Stimulated activated CD4-positive, alpha-beta T cell treated with anti-CD3 and anti-CD28 coated beads, Interleukin-1b, Interleukin-23, amount 100 ng/mL, for 24 hours (primary cell): ENCODE results near the gene ZFP1.
"Not testable (repeated sequence)": the region's sequence is repeated elsewhere in the genome, so short reads cannot be mapped to it uniquely, and the experiment has no call there.

Source experiments
- DNase-seq, 4 experiments: peaks; one replicate each; pipeline ENCODE4 v3.0.0-alpha.2; 2020; ENCODE audit warnings: low read depth in 4 of 4, low spot score in 1 of 4

The ZFP1 gene

GRCh38 chr16:75203096-75203495 is 54.8 kb downstream of the ZFP1 start:
- no peak for DNase-seq

GRCh38 chr16:75203667-75204409 is 55.5 kb downstream of the ZFP1 start:
- DNase-seq = no peak

- no peak for DNase-seq
Observed at GRCh38 chr16:75204410-75204758, 56.1 kb downstream of the ZFP1 start.

- not testable (repeated sequence) for DNase-seq
Observed at GRCh38 chr16:75204905-75205304, 56.6 kb downstream of the ZFP1 start.

GRCh38 chr16:75205438-75205837 is 57.1 kb downstream of the ZFP1 start:
- not testable (repeated sequence) for DNase-seq

GRCh38 chr16:75205961-75206748 is 57.8 kb downstream of the ZFP1 start:
- not testable (repeated sequence) for DNase-seq

- DNase-seq = no peak
Observed at GRCh38 chr16:75206749-75207451, 58.6 kb downstream of the ZFP1 start, which contains the start of gene CTRB2. CTRB2 (minus strand) TSS chr16:75207161; CDS start chr16:75207141, 20 bp downstream.

GRCh38 chr16:75207831-75208230 is 59.5 kb downstream of the ZFP1 start:
- DNase-seq = no peak

- no peak for DNase-seq
Observed at GRCh38 chr16:75208242-75208825, 60.0 kb downstream of the ZFP1 start.

GRCh38 chr16:75208861-75209505 is 60.7 kb downstream of the ZFP1 start:
- no peak for DNase-seq

GRCh38 chr16:75209514-75209913 is 61.2 kb downstream of the ZFP1 start:
- DNase-seq = not testable (repeated sequence)

GRCh38 chr16:75209944-75210343 is 61.6 kb downstream of the ZFP1 start:
- no peak for DNase-seq

- not testable (repeated sequence) for DNase-seq
Observed at GRCh38 chr16:75211286-75211685, 63.0 kb downstream of the ZFP1 start.

GRCh38 chr16:75216127-75216526 is 67.8 kb downstream of the ZFP1 start:
- no peak for DNase-seq

- no peak for DNase-seq
Observed at GRCh38 chr16:75216576-75216975, 68.3 kb downstream of the ZFP1 start.

- DNase-seq = no peak
Observed at GRCh38 chr16:75217389-75217851, 69.1 kb downstream of the ZFP1 start.

- DNase-seq = no peak
Observed at GRCh38 chr16:75218256-75219076, 70.1 kb downstream of the ZFP1 start, which contains the start of gene CTRB1. CTRB1 (plus strand) TSS chr16:75218988; CDS start chr16:75219008, 20 bp downstream.

GRCh38 chr16:75219088-75219487 is 70.8 kb downstream of the ZFP1 start:
- DNase-seq = no peak

GRCh38 chr16:75219838-75220237 is 71.5 kb downstream of the ZFP1 start:
- no peak for DNase-seq
